Measurements from ENCODE around the gene FAM222A. TPM values are rescaled to one million over a fixed set of nuclear protein-coding genes. Genes with fewer than 3 reads are reported as not detected.

The FAM222A gene
- polyA plus RNA-seq, 3 donors: 0.09 TPM; not detected in 2

DNA sequence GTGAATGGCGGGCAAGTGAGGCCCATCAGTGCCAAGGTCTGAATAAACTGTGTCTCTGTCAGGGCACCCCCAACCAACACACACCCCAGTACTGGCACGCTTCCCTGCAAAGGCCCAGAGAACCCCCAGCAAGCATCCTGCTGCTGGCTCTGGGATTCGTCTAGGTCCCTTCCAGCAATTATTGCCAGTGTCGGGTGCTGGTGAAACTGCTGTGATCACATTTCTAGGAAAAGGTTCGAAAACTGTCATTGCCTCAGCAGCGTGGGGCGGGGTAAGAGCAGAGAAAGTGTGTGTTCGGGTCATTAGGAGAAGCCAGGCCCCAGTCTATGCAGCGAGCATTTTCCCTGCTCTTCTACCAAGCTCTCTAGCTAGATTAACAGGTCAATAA, 2.5 kb downstream of the FAM222A start:
- Histone ChIP-seq H3K4me2 (replicated peaks; ENCODE audit: extremely low read depth, low read length, poor library complexity, severe bottlenecking) (no peak overlapping the region), H3K27me3 (ENCODE audit: control insufficient read depth in 2 of 2, insufficient read depth in 2 of 2, low read length in 2 of 2) (peaks cover 22 to 74% of the 10 kb centered on the region in 2 donors), H4K20me1 (ENCODE audit: insufficient read depth, low read length) (no peaks in the 10 kb centered on the region), H3K9me3 (replicated peaks in 1 of 2; ENCODE audit: control insufficient read depth in 1 of 2, insufficient read depth in 1 of 2, low read length in 2 of 2) (peaks cover 0 to 4% of the 10 kb centered on the region in 2 donors), H3K4me3 (replicated peaks in 1 of 3; ENCODE audit: low read depth in 2 of 3, low read length in 3 of 3) (no peak overlapping the region), H3K9ac (ENCODE audit: insufficient read depth, low read length, poor library complexity, severe bottlenecking) (no peak overlapping the region), H3K36me3 (replicated peaks in 1 of 2; ENCODE audit: control insufficient read depth in 1 of 2, insufficient read depth in 2 of 2, low read length in 2 of 2) (no peaks in the 10 kb centered on the region), H3K79me2 (ENCODE audit: insufficient read depth, low read length) (no peaks in the 10 kb centered on the region), H2AFZ (ENCODE audit: insufficient read depth, low read depth, low read length, poor library complexity, severe bottlenecking) (no peak overlapping the region), H3K27ac (ENCODE audit: low read depth in 1 of 2, low read length in 2 of 2) (no peak overlapping the region), H3K4me1 (ENCODE audit: control insufficient read depth in 1 of 2, insufficient read depth in 2 of 2, low read length in 2 of 2) (peaks cover 8 to 13% of the 10 kb centered on the region in 2 donors)
- Mint-ChIP-seq H3K4me1 (peaks cover 5% of the 10 kb centered on the region), H3K27ac (no peak overlapping the region), H3K36me3 (no peaks in the 10 kb centered on the region), H3K9me3 (peaks cover 0 to 5% (median 0%) of the 10 kb centered on the region in 7 donors), H3K27me3 (ENCODE audit: low read depth in 3 of 3) (peaks cover 60 to 80% (median 78%) of the 10 kb centered on the region in 3 donors), H3K4me3 (peak overlapping the region; percentile 16 to 46)
- intact Hi-C loops (cut with micrococcal nuclease): loop anchor here in 1 of 2 donors (10.0 kb wide), 1 partner anchor 159 kb away; no protein-coding TSS in a partner anchor
- DNase-seq: no peak
- WGBS (ENCODE audit: insufficient coverage): 83% methylated on average over 6 of the region's 9 CpGs
- TF ChIP-seq, protein P1, sequence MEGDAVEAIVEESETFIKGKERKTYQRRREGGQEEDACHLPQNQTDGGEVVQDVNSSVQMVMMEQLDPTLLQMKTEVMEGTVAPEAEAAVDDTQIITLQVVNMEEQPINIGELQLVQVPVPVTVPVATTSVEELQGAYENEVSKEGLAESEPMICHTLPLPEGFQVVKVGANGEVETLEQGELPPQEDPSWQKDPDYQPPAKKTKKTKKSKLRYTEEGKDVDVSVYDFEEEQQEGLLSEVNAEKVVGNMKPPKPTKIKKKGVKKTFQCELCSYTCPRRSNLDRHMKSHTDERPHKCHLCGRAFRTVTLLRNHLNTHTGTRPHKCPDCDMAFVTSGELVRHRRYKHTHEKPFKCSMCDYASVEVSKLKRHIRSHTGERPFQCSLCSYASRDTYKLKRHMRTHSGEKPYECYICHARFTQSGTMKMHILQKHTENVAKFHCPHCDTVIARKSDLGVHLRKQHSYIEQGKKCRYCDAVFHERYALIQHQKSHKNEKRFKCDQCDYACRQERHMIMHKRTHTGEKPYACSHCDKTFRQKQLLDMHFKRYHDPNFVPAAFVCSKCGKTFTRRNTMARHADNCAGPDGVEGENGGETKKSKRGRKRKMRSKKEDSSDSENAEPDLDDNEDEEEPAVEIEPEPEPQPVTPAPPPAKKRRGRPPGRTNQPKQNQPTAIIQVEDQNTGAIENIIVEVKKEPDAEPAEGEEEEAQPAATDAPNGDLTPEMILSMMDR (IDR thresholded peaks at IDR 0.05): no peak

DNA sequence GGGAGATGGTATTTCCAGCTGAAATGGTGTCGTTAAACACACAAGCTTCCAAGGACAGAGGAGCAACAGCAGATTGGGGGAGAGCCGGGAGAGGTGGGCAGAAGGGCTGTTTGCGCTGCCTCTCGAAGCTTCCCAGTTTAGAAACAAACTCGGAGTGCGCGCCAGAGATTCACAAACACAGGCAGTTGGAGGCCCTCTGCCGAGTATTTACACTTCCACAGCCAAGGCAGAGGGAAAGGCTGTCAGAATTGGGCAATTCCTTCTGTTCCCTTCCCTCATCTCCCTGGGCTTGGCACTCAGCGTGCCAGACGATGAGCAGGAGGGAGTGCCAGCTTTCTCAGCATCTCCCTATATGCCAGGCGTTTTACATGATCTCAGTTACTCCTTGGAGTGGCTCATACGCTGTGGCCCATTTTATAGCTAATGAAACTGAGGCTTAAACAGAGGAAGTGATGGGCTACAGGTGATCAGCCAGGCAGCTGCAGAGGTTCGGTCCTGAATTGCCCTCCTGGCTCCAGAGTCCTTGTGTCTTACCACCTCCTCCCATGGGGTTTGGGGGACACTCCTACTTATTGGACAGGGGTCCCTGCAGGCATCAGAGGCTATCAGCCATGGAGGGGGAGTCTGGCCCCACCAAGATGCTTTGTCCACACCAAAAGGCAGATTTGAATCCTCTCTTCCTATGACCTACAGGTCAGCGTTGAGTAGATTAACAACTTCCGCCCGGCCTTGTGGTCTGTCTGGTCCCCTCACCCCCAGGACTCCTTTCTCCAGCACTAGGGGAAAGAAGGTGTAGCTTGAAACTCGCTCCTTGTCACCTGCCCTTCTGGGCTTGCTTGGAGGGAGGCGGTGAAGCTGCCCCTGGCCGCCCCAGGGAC, 3.1 kb downstream of the FAM222A start:
- H3K4me3 Mint-ChIP-seq: peak overlapping the region in 1 of 2 donors; percentile 46
- WGBS (ENCODE audit: insufficient coverage): 96% methylated on average over 10 of the region's 19 CpGs
- no peak overlapping the region for H3K9ac ChIP-seq (ENCODE audit: insufficient read depth, low read length, poor library complexity, severe bottlenecking)

More for the DNA sequence above, 3.1 kb downstream of the FAM222A start:
- Histone ChIP-seq H3K4me2 (replicated peaks; ENCODE audit: extremely low read depth, low read length, poor library complexity, severe bottlenecking) (no peak overlapping the region), H3K27ac (ENCODE audit: low read depth in 1 of 2, low read length in 2 of 2) (no peak overlapping the region), H3K4me3 (replicated peaks in 1 of 3; ENCODE audit: low read depth in 2 of 3, low read length in 3 of 3) (no peak overlapping the region), H3K36me3 (replicated peaks in 1 of 2; ENCODE audit: control insufficient read depth in 1 of 2, insufficient read depth in 2 of 2, low read length in 2 of 2) (no peaks in the 10 kb centered on the region), H3K27me3 (ENCODE audit: control insufficient read depth in 2 of 2, insufficient read depth in 2 of 2, low read length in 2 of 2) (peaks cover 18 to 67% of the 10 kb centered on the region in 2 donors), H3K4me1 (ENCODE audit: control insufficient read depth in 1 of 2, insufficient read depth in 2 of 2, low read length in 2 of 2) (peaks cover 8 to 13% of the 10 kb centered on the region in 2 donors), H2AFZ (ENCODE audit: insufficient read depth, low read depth, low read length, poor library complexity, severe bottlenecking) (no peak overlapping the region), H4K20me1 (ENCODE audit: insufficient read depth, low read length) (no peaks in the 10 kb centered on the region), H3K9me3 (replicated peaks in 1 of 2; ENCODE audit: control insufficient read depth in 1 of 2, insufficient read depth in 1 of 2, low read length in 2 of 2) (peaks cover 0 to 4% of the 10 kb centered on the region in 2 donors), H3K79me2 (ENCODE audit: insufficient read depth, low read length) (no peaks in the 10 kb centered on the region)
- H3K27ac Mint-ChIP-seq: peak overlapping the region in 1 of 7 donors; percentile 13
- no peaks in the 10 kb centered on the region for H3K36me3 Mint-ChIP-seq
- TF ChIP-seq, protein P1 (IDR thresholded peaks at IDR 0.05): no peak
- intact Hi-C loops (cut with micrococcal nuclease): loop anchor here in 1 of 2 donors (10.0 kb wide), 1 partner anchor 158 kb away; no protein-coding TSS in a partner anchor
- no peak for DNase-seq
- peaks cover 0 to 5% (median 0%) of the 10 kb centered on the region in 7 donors for H3K9me3 Mint-ChIP-seq
- H3K27me3 Mint-ChIP-seq (ENCODE audit: low read depth in 3 of 3): peaks cover 53 to 74% (median 71%) of the 10 kb centered on the region in 3 donors
- peaks cover 5% of the 10 kb centered on the region for H3K4me1 Mint-ChIP-seq
